ENCODE results near the gene UBE2E2.

The UBE2E2 gene

GRCh38 chr3:23489300-23490158 is 286.4 kb downstream of the UBE2E2 start:
- no peak for DNase-seq

- DNase-seq, result no peak
Measured at GRCh38 chr3:23490459-23490858, 287.3 kb downstream of the UBE2E2 start.

- DNase-seq, result no peak
Measured at GRCh38 chr3:23492057-23492456, 288.9 kb downstream of the UBE2E2 start.

- no peak for DNase-seq
Measured at GRCh38 chr3:23493889-23494288, 290.8 kb downstream of the UBE2E2 start.

GRCh38 chr3:23494967-23495366 is 291.8 kb downstream of the UBE2E2 start:
- no peak for DNase-seq

- DNase-seq, result no peak
Measured at GRCh38 chr3:23495507-23495906, 292.4 kb downstream of the UBE2E2 start.

DNA sequence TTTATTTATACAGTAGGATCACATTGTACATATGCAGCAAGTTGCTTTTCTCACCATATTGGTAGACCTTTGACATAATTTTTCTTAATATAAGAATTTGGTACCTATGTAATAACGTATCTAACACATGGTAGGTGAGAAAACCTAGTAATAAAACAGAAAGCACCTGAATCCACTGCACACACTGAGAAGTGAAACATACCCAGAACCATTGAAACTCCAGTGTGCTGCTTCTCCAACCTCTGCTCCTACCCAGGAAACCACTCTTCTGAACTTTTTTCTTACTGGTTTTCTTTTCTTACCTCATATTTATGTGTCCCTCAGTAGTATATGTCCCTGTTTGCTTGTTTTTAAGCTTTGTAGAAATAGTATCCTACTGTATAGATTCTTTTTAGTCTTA is 293.0 kb downstream of the UBE2E2 start:
- DNase-seq, result no peak

- no peak for DNase-seq
Measured at GRCh38 chr3:23497156-23497555, 294.0 kb downstream of the UBE2E2 start.

DNA sequence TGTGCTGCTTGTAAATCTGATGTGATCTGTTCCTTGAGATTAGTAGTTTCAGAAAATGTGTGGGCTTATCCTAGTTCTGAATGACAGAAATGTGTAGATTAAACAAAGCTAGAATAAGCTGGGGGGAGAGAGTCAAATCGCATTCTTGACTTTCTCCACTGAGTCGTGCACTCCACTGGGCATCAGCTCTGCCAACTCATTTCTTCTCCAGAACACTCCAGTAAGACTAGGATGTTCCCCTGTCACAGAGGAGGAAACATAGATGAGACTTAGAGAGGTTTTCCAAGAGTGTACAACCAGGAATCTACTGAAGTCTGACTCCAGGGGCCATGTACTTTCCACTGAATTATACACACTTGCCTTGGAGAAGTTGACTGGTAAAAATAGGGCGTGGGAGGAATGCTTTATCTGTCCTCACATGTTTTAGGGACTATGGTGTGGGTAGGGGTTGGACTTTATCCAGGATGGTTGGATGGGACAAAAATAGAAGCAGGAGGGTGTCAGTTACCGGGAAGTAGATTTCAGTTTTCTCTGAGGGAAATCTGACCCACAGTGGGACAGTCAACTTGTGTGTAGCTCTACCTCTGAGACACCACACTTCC is 298.2 kb downstream of the UBE2E2 start:
- DNase-seq, result no peak

GRCh38 chr3:23508464-23508863 is 305.3 kb downstream of the UBE2E2 start:
- DNase-seq, result no peak

DNA sequence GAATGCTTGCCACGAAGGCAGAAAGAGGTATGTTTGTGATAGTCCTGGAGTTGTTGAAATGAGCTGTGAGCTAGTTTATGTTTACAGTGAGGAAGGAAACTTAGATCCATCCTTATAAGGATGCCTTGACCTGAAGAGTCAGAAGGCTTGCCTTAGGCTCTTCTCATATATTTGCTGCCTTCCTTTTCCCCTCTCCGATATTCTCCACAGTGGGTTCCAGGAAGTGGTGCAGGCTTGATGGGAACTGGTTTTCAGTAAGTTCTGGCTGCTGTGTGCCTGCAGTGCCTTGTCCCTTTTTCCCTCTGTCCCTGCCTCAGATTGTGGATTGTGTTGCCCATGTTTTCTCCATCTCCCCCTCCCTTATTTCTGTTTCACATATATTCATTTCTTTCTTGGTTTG is 315.3 kb downstream of the UBE2E2 start:
- DNase-seq, result no peak

GRCh38 chr3:23519314-23520208 is 316.4 kb downstream of the UBE2E2 start:
- DNase-seq, result no peak

DNA sequence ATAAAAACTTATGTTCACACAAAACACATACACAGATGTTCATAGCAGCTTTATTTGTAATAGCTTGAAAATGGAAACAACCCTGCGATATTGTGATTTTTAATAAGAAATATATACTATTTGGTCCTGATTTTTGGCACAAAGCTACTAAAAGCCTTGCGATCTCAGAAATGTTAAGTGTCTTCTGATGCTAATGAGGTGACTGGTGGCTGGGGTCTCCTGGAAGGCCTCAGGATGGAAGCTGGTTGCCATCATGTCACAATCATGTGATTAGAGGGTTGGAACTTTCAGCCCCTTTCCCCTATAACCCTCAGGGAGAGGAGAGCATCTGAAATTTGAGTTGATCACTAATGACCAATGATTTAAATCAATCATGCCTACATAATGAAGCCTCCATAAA is 324.2 kb downstream of the UBE2E2 start:
- no peak for DNase-seq

DNA sequence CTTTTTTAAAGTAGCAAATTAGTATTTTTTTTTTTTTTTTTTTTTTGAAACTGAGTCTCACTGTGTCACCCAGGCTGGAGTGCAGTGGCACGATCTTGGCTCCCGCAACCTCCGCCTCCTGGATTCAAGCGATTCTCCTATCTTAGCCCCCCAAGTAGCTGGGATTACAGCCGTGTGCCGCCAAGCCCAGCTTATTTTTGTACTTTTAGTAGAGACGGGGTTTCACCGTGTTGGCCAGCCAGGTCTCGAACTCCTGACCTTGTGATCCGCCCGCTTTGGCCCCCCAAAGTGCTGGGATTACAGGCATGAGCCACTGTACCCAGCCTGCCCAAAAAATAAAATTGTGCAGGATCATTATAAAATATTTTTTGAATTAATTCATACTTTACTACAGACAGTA is 330.5 kb downstream of the UBE2E2 start:
- no peak for DNase-seq

- no peak for DNase-seq
Measured at GRCh38 chr3:23533996-23534395, 330.9 kb downstream of the UBE2E2 start.

GRCh38 chr3:23537101-23537551 is 334.0 kb downstream of the UBE2E2 start:
- peak; percentile 28 for DNase-seq

- no peak for DNase-seq
Measured at GRCh38 chr3:23539185-23539584, 336.1 kb downstream of the UBE2E2 start.

DNA sequence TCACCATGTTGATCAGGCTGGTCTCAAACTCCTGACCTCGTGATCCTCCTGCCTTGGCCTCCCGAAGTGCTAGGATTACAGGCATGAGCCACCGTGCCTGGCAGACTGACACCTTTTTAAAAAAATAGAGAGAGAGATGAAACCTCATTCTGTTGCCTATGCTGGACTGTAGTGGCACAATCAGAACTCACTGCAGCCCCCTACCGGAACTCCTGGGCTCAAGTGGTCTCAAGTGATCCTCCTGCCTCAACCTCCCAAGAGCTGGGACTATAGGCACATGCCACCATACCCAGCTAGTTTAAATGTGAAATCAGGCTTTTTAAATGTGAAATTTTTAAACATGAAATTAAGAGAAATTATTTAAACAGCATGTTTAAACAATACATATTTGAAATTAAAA is 337.5 kb downstream of the UBE2E2 start:
- no peak for DNase-seq

DNA sequence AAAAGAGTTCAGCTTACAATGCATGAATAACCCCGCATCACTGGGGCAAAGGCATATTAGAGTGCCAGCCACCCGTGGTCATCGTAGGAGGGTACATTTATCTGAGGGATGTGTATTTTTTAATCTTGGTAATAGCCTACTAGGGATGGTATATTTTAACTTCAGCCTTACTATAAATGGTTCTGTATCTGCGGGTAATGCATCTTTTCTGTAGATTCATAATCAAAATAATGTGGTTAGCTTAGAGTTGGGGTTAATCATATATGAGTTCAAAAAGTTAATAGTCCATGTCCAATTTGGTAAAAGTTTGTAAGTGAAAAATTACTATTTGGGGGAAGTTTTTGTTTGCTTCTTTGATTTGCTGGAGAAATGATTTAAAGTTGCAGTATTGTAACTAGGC is 339.0 kb downstream of the UBE2E2 start:
- no peak for DNase-seq

GRCh38 chr3:23546181-23546580 is 343.1 kb downstream of the UBE2E2 start:
- no peak for DNase-seq

GRCh38 chr3:23547905-23548650 is 345.0 kb downstream of the UBE2E2 start:
- DNase-seq, result no peak

- DNase-seq, result no peak
Measured at GRCh38 chr3:23548706-23549105, 345.6 kb downstream of the UBE2E2 start.

Data from NCI-H774 (cell line).